CD4-positive, CD25-positive, alpha-beta regulatory T cell (primary cell): ENCODE measurements around the gene MMEL1. TPM values are rescaled to one million over a fixed set of nuclear protein-coding genes. Genes with fewer than 3 reads are reported as not detected.

Experiments
- ATAC-seq, 2 donors: fragments of 150-1000 bp; cut with Tn5 transposase; one replicate each; pipeline ENCODE4 v1.10.0; 2021; ENCODE audit warnings: low read depth in 2 of 2, moderate number of reproducible peaks in 2 of 2, moderate library complexity in 1 of 2
- DNase-seq, 3 donors: peaks; one replicate each; pipeline versions ENCODE4 v3.0.0 to v3.0.0-alpha.2; 2012 to 2022; ENCODE audit warnings: mixed read lengths in 1 of 3
- H3K27ac ChIP-seq: one replicate; pipeline ENCODE4 v1.7.0; 2013; ENCODE audit warnings: mild to moderate bottlenecking, low read length; ENCODE audit not compliant: insufficient read depth, poor library complexity, severe bottlenecking
- H3K27me3 ChIP-seq: one replicate; pipeline ENCODE4 v1.7.0; 2013; ENCODE audit warnings: low read length; ENCODE audit not compliant: control insufficient read depth, insufficient read depth
- H3K36me3 ChIP-seq: one replicate; pipeline ENCODE4 v1.7.0; 2013; ENCODE audit warnings: mild to moderate bottlenecking, low read length, moderate library complexity; ENCODE audit not compliant: control insufficient read depth, insufficient read depth
- H3K4me1 ChIP-seq: 2 replicates; pipeline ENCODE4 v1.7.0; 2013; ENCODE audit warnings: mild to moderate bottlenecking, low read length; ENCODE audit not compliant: insufficient read depth, control insufficient read depth, poor library complexity, severe bottlenecking
- H3K4me3 ChIP-seq: one replicate; pipeline ENCODE4 v1.7.0; 2013; ENCODE audit warnings: low read depth, mild to moderate bottlenecking, low read length, moderate library complexity
- H3K9me3 ChIP-seq, 2 experiments: 1 replicate in 1 of 2; 2 replicates in 1 of 2; pipeline ENCODE4 v1.7.0; 2013; ENCODE audit warnings: low read length in 2 of 2, mild to moderate bottlenecking in 1 of 2, moderate library complexity in 1 of 2; ENCODE audit not compliant: control insufficient read depth in 2 of 2
- H3K27ac Mint-ChIP-seq, 3 donors: one replicate each; pipeline ENCODE4 v1.8.0; 2020 to 2022; ENCODE audit warnings: mild to moderate bottlenecking in 3 of 3, mixed read lengths in 3 of 3, moderate library complexity in 2 of 3
- H3K27me3 Mint-ChIP-seq: one replicate; pipeline ENCODE4 v1.8.0; 2022; ENCODE audit warnings: mild to moderate bottlenecking, mixed read lengths
- H3K36me3 Mint-ChIP-seq: one replicate; pipeline ENCODE4 v1.8.0; 2020; ENCODE audit warnings: mixed read lengths
- H3K4me1 Mint-ChIP-seq, 4 donors: one replicate each; pipeline ENCODE4 v1.8.0; 2020 to 2022; ENCODE audit warnings: mixed read lengths in 4 of 4, mild to moderate bottlenecking in 1 of 4
- H3K4me3 Mint-ChIP-seq, 4 donors: one replicate each; pipeline ENCODE4 v1.8.0; 2020 to 2022; ENCODE audit warnings: mild to moderate bottlenecking in 4 of 4, mixed read lengths in 4 of 4, moderate library complexity in 3 of 4
- H3K9me3 Mint-ChIP-seq, 7 donors: one replicate each; pipeline ENCODE4 v1.8.0; 2020 to 2022; ENCODE audit warnings: mixed read lengths in 7 of 7, mild to moderate bottlenecking in 3 of 7, moderate library complexity in 2 of 7
- polyA plus RNA-seq, 4 donors: library from polyadenylated mRNA; unstranded; fragments of 300-500 nt; fragmentation: Illumina TruSeq; gene quantifications; one replicate each; pipeline ENCODE4 v1.2.3, GENCODE V29; 2021
- total RNA-seq: library from RNA; stranded (reverse); gene quantifications from one replicate; pipeline ENCODE4 v1.2.3, GENCODE V29; 2022

Gene MMEL1
- total and polyA plus RNA-seq, 5 donors from 2014 or later, result 0.79 to 18.1 (median 15.2) TPM

- H3K27me3 Mint-ChIP-seq, result peaks cover 20% of the 10 kb centered on the region
Measured at GRCh38 chr1:2633936-2634491, 1.2 kb upstream of the MMEL1 start.

DNA sequence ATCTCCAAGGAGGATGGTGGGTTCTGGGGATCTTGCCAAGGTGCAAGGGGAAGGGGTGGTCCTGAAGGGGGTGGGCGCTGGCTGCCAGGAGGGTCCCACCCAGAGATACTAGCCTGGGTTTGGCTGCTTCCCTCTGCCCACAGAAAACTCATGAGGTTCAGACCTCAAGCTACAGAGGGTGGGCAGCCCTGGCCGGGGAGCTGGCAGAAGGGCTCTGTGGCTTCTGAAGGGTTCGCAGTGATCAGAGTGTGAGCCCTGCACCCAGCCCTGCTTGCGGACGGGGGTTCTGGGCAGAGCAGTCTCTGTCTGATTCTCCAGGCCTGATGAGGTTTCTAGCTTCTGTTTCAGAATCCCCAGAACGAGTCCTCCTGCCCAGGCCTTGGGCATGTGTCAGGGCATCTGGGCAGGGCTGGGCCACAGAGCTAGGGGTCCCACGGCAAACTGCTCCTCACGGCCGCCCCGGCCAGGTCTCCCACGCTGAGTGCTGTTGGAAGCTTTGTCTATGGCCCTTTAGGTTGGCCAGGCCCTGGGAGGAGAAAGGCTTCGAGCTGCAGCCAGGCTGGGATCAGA, 635 bp upstream of the MMEL1 start:
- peaks cover 7% of the 10 kb centered on the region for H3K4me1 ChIP-seq
- Mint-ChIP-seq H3K4me3 (no peak overlapping the region), H3K27ac (no peak overlapping the region), H3K36me3 (no peaks in the 10 kb centered on the region), H3K9me3 (peaks cover 0 to 5% (median 1%) of the 10 kb centered on the region in 7 donors), H3K4me1 (peaks cover 0 to 7% (median 0%) of the 10 kb centered on the region in 4 donors), H3K27me3 (peaks cover 20% of the 10 kb centered on the region)
- no peak overlapping the region for H3K27ac ChIP-seq
- no peaks in the 10 kb centered on the region for H3K9me3 ChIP-seq
- DNase-seq, result no peak
- H3K27me3 ChIP-seq, result no peaks in the 10 kb centered on the region
- ATAC-seq, result no peak
- H3K36me3 ChIP-seq, result no peaks in the 10 kb centered on the region
- H3K4me3 ChIP-seq, result no peak overlapping the region

More at GRCh38 chr1:2633936-2634491, 1.2 kb upstream of the MMEL1 start:
- H3K4me3 Mint-ChIP-seq, result no peak overlapping the region
- Histone ChIP-seq H3K27ac (no peak overlapping the region), H3K4me1 (peaks cover 1% of the 10 kb centered on the region), H3K27me3 (no peaks in the 10 kb centered on the region), H3K36me3 (no peaks in the 10 kb centered on the region), H3K4me3 (no peak overlapping the region), H3K9me3 (no peaks in the 10 kb centered on the region)
- H3K27ac Mint-ChIP-seq, result no peak overlapping the region
- H3K4me1 Mint-ChIP-seq, result peaks cover 0 to 7% (median 0%) of the 10 kb centered on the region in 4 donors
- ATAC-seq (no peak), DNase-seq (no peak)
- no peaks in the 10 kb centered on the region for H3K36me3 Mint-ChIP-seq
- H3K9me3 Mint-ChIP-seq, result peaks cover 0 to 5% (median 1%) of the 10 kb centered on the region in 7 donors

- Mint-ChIP-seq H3K4me3 (no peak overlapping the region), H3K27ac (no peak overlapping the region), H3K4me1 (peaks cover 0 to 9% (median 0%) of the 10 kb centered on the region in 4 donors), H3K27me3 (peaks cover 28% of the 10 kb centered on the region), H3K36me3 (no peaks in the 10 kb centered on the region), H3K9me3 (peaks cover 0 to 5% (median 1%) of the 10 kb centered on the region in 7 donors)
- Histone ChIP-seq H3K36me3 (no peaks in the 10 kb centered on the region), H3K9me3 (no peaks in the 10 kb centered on the region), H3K27ac (no peak overlapping the region), H3K27me3 (peaks cover 4% of the 10 kb centered on the region), H3K4me1 (peaks cover 10% of the 10 kb centered on the region), H3K4me3 (no peak overlapping the region)
- no peak for DNase-seq
- ATAC-seq, result no peak
Measured at GRCh38 chr1:2632051-2632430, 775 bp downstream of the MMEL1 start.

- H3K4me1 Mint-ChIP-seq, result peaks cover 0 to 9% (median 0%) of the 10 kb centered on the region in 4 donors
- peaks cover 9% of the 10 kb centered on the region for H3K27me3 ChIP-seq
- peaks cover 0 to 3% (median 0%) of the 10 kb centered on the region in 7 donors for H3K9me3 Mint-ChIP-seq
- H3K27me3 Mint-ChIP-seq, result peaks cover 34% of the 10 kb centered on the region
- no peak overlapping the region for H3K4me3 ChIP-seq
- H3K36me3 ChIP-seq, result no peaks in the 10 kb centered on the region
- H3K9me3 ChIP-seq, result no peaks in the 10 kb centered on the region
- ATAC-seq (no peak), DNase-seq (no peak)
- H3K4me1 ChIP-seq, result peaks cover 10% of the 10 kb centered on the region
- no peaks in the 10 kb centered on the region for H3K36me3 Mint-ChIP-seq
- no peak overlapping the region for H3K4me3 Mint-ChIP-seq
- H3K27ac ChIP-seq, result no peak overlapping the region
- H3K27ac Mint-ChIP-seq, result no peak overlapping the region
Measured at GRCh38 chr1:2631136-2632050, 1.4 kb downstream of the MMEL1 start.

DNA sequence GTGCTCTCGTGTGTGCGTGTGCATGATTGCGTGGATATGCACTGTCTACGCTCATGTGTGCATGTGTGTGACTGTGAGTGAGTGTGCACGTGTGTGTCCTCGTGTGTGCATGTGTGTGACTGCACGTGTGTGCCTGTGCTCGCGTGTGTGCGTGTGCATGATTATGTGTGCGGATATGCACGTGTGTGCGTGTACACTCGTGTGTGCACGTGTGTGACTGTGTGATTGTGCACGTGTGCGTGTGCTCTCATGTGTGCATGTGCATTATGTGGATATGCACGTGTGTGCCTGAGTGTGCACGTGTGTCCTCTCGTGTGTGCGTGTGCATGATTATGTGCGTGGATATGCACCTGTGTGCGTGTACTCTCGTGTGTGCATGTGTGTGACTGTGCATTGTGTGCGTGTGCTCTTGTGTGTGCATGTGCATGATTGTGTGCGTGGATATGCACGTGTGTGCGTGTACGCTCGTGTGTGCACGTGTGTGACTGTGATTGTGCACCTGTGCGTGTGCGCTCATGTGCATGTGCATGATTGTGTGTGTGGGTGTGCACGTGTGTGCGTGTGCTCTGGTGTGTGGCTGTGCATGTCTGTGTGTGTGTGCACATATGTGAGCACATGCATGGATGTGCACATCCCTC, 2.2 kb downstream of the MMEL1 start:
- Mint-ChIP-seq H3K4me1 (peaks cover 0 to 9% (median 0%) of the 10 kb centered on the region in 4 donors), H3K9me3 (peaks cover 0 to 3% (median 0%) of the 10 kb centered on the region in 7 donors), H3K36me3 (no peaks in the 10 kb centered on the region), H3K27ac (no peak overlapping the region), H3K27me3 (peaks cover 42% of the 10 kb centered on the region), H3K4me3 (peak overlapping the region in 1 of 4 donors; percentile 52)
- H3K27ac ChIP-seq, result no peak overlapping the region
- no peak overlapping the region for H3K4me3 ChIP-seq
- peaks cover 16% of the 10 kb centered on the region for H3K27me3 ChIP-seq
- H3K36me3 ChIP-seq, result no peaks in the 10 kb centered on the region
- ATAC-seq, result no peak
- H3K9me3 ChIP-seq, result no peaks in the 10 kb centered on the region
- H3K4me1 ChIP-seq, result peaks cover 10% of the 10 kb centered on the region
- DNase-seq, result no peak

- H3K4me3 Mint-ChIP-seq, result peak overlapping the region in 2 of 4 donors; percentile 31 to 39
- H3K4me1 ChIP-seq, result peaks cover 10% of the 10 kb centered on the region
- H3K9me3 ChIP-seq, result no peaks in the 10 kb centered on the region
- peak overlapping the region in 1 of 3 donors; percentile 74 for H3K27ac Mint-ChIP-seq
- H3K27me3 Mint-ChIP-seq, result peaks cover 46% of the 10 kb centered on the region
- no peaks in the 10 kb centered on the region for H3K36me3 Mint-ChIP-seq
- peaks cover 16% of the 10 kb centered on the region for H3K27me3 ChIP-seq
- H3K4me1 Mint-ChIP-seq, result peaks cover 0 to 9% (median 0%) of the 10 kb centered on the region in 4 donors
- H3K4me3 ChIP-seq, result no peak overlapping the region
- DNase-seq, result no peak
- peaks cover 0 to 3% (median 0%) of the 10 kb centered on the region in 7 donors for H3K9me3 Mint-ChIP-seq
- ATAC-seq, result no peak
- no peaks in the 10 kb centered on the region for H3K36me3 ChIP-seq
- no peak overlapping the region for H3K27ac ChIP-seq
Measured at GRCh38 chr1:2629627-2630497, 3.0 kb downstream of the MMEL1 start.
